Fibroblast of skin of right quadriceps (primary cell): ENCODE data around the gene PSMB11.

Experiments used
- DNase-seq: peaks from one replicate; pipeline ENCODE4 v3.0.0-alpha.2; 2013

Gene PSMB11

GRCh38 chr14:23089498-23090253 is 47.7 kb downstream of the PSMB11 start:
- no peak for DNase-seq

DNA sequence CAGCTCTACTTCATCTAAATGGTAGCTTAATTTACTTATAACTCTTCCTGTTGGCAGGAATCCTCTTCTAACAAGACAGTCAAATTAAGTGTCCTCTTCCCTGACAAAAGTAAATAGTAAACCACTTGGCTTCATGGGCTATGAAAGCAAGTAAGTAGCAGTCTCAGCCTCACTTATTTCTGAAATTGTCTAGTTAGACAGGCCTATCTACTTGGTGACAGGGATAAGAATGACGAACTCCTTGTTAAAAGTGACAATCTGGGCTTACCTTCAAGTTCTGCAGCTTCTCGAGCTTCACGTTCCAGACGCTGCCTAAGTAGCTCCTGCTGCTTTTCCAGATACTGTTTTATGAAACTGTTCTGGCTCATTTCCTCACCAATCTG is 48.2 kb downstream of the PSMB11 start:
- DNase-seq, result no peak

DNA sequence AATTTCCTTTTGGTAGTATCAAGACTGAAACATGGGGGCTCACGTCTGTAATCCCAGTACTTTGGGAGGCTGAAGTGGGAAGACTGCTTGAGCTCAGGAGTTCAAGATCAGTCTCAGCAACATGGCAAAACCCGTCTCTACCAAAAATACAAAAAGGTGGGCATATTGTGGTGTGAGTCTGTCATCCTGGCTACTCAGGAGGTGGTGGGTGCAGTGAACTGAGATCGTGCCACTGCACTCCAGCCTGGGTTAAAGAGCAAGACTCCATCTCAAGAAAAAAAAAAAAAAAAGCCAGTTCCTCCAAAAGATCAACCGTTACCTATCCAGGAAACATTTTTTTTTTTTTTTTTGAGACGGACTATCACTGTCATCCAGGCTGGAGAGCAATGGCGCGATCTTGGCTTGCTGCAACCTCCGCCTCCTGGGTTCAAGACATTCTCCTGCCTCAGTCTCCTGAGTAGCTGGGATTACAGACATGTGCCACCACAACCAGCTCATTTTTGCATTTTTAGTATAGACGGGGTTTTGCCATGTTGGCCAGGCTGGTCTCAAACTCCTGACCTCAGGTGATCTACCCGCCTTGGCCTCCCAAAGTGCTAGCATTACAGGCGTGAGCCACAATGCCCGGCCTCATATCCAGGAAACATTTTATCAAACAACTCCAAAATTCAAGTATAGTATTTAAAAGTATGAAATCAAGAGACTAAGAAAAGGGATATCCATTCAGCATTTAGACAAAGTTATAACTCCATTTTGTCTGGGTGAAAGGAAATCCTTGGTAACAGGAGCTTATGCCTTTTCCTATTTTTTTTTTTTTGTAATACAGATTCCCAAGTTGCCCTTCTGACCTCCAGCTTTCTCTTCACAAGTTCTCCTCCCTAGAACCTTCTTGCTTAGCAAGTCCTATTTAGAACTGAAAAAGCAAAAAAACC is 49.5 kb downstream of the PSMB11 start:
- no peak for DNase-seq

GRCh38 chr14:23093104-23093503 is 51.1 kb downstream of the PSMB11 start:
- DNase-seq, result no peak

- no peak for DNase-seq
Observed at GRCh38 chr14:23093526-23093925, 51.5 kb downstream of the PSMB11 start.
